KG1 (cell line): ENCODE measurements around the gene PTPRH.

ENCODE experiments used
- DNase-seq: peaks from one replicate; lab custom pipeline; 2025; lab: John Stamatoyannopoulos, UW

The PTPRH gene

GRCh38 chr19:55244004-55244680, 34.8 kb upstream of the PTPRH start:
- no peak for DNase-seq

DNA sequence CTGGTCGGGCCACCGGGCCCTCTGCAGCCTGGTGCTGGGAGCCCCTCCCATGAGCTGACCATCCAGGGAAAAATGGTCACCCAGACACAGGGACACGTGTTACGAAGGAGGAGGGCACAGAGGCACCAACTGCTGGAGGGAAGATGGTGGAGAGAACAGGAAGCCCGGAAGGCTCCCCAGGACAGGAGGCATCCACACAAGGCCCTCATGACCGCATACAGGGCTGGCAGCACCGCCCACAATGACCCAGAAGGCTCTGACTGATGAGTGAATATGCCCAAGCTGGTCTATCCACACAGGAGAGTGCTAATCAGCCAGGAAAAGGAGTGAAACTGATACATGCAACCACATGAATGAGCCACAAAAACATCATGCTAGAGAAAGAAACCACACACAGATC, 33.2 kb upstream of the PTPRH start:
- DNase-seq, result no peak

- no peak for DNase-seq
These were observed 32.7 kb upstream of the PTPRH start for GRCh38 chr19:55241935-55242464.

- DNase-seq, result no peak
These were observed 32.0 kb upstream of the PTPRH start for GRCh38 chr19:55241143-55241934.

GRCh38 chr19:55240713-55241020, 31.4 kb upstream of the PTPRH start:
- DNase-seq, result no peak

DNA sequence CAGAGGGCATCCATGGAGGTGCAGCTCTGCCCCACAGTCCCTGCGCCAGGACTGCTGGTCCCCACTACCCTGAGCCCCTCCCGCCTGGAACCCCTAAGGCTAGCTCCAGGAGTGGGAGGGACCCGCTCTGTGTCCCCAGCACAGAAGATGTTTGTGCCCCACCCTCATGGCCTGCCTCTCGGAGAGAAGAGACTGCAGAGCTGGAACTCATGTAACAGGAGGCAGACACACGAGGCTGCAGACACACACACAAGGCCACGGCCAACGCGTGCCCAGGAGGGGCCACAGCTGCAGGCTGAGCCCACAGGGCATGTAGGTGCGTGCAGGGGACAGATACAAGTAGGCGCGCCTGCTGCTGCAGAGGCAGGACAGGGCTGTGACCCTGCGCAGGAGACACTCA, 29.7 kb upstream of the PTPRH start:
- DNase-seq, result no peak

- DNase-seq, result no peak
These were observed 28.7 kb upstream of the PTPRH start for GRCh38 chr19:55238030-55238429.

DNA sequence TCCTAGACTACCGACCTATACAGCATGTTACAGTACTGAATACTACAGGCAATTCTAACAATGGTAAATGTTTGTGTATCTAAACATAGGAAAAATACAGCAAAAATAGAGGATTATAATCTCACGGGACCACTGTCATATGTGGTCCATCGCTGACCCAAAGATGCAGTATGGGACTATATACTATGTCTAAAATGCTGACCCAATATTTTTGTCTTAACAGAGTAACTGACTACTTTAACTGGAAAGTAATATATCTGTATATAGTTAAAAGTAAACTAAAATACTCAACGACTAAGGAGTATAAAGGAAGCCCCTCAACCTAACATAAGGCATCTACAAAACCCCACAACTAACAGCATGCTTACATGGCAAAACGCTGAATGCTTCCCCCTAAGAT, 23.7 kb upstream of the PTPRH start:
- no peak for DNase-seq

DNA sequence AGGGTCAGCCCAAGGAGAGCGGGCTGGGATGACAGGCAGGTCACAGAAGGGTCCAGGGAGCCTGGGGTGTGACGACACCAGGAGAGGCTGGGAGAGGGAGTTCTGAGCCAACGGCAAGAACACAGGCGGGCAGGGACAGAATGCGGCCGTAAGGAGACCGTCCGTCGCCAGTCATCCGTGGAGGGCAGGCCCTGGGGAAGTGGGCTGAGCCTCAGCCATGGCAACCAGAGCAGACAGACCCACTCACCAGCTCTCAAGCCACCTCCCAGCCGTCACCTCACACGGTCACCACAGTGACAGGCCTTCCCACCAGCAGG, 22.9 kb upstream of the PTPRH start:
- DNase-seq, result no peak

GRCh38 chr19:55231391-55232285, 22.3 kb upstream of the PTPRH start:
- DNase-seq, result no peak

DNA sequence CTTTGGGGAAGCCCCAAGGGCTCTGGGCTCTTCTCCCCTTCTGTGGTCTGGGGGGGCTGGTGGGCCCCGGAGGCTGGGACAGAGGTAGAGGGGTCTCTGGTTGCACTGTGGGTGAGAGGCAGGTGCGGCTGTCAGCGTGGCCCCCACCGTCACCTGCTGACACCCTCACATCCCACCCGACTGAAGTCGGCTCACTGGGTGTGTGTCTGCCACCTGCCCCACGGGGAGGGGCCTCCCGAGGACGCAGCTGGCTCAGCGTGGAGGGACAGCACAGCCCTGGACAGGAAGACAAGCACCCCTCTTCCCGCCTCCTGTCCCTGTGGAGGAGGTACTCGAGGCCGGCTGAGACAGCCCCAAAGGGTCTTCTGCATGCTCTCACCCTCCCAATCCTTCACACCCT, 21.5 kb upstream of the PTPRH start:
- DNase-seq, result no peak

DNA sequence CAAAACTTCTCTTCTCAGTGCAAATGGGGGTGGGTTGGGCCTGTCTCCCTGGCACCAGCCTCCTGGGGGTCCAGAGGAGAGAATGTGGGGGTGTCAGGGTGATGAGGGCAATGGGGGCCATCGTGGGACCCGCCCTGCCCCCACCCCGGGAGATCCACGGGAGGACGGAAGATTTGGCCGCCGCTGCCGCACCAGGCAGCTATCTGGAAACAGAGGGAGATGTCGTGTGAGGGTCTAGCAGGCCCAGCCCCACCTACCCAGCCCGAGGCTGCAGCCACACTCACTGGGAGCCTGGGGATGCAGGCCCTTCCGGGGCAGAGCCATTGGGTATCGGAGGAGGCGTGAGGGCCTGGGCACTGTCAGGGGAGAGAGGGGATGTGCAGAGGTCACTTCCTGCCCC, 21.0 kb upstream of the PTPRH start:
- no peak for DNase-seq

DNA sequence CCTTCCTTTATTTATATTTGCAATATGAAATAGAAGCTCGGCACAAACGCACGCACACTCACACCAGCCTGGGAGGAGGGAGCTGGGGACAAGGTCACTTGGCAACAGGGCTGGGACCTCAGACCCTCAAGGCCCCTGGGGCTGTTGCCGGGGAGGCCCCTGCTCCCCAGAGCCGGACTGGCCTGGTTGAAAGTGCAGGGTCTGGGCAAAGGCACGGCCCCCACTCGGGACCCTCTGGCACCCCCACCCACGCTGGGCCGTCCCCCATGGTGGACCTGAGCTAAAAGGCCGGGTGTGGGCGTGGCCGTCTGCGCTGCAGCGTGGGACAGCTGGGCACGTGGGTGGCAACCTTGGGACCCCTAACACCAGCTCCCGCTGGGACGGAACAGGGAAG, 20.5 kb upstream of the PTPRH start:
- no peak for DNase-seq

- DNase-seq, result no peak
These were observed 20.0 kb upstream of the PTPRH start for GRCh38 chr19:55229145-55229788.

DNA sequence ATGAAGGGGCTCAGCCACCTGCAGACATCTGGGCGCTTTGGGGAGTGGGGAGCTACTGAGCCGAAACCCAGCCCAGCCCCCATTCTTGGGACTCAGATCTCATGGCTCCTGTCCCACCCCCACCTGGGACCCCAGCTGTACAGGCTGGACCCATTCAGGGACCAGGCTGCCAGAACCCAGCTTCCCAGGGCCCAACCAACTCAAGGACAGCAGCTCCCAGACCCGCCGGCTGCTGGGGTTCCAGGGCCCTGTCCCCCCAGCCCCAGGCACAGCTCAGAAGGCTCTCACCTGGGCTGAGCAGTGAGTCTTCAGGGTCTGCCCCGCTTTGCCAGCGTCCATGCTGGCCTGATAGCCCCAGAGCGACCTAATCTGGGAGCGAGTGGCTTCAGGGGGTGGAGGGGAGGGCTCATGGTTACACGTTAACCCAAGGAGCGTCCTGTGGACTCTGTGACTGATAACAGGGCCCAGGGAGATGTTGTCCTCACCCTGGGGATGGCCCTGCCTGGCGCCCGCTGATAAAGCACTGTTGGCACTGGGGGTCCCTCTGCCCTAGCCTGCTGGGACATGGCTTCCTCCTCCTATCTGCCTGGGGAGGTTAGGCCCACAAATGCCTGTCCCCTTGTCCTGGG, 19.2 kb upstream of the PTPRH start, which contains the start of gene TMEM86B:
TSS of gene TMEM86B (minus strand) at position 361 of the 629 bp plus-strand sequence. CDS start at position 339, 22 bp downstream.
- DNase-seq, result no peak

DNA sequence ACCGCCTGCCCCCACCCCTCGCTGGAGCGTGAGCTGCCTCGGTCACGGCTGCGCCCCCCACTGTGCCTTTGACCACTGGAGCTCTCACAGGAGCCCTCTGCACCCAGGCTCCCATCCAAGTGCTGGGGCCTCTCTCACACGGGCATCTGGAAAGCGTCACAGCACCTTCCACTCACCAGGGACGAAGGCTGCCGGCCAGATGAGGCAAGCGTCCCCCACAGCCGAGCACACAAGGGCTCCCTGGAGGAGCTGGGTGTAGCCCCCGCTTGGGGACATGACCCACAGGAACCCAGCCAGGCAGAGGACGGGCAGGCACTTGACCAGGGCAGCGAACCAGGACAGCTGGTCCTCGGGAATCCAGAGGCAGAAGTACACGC, 18.7 kb upstream of the PTPRH start:
- DNase-seq, result no peak

DNA sequence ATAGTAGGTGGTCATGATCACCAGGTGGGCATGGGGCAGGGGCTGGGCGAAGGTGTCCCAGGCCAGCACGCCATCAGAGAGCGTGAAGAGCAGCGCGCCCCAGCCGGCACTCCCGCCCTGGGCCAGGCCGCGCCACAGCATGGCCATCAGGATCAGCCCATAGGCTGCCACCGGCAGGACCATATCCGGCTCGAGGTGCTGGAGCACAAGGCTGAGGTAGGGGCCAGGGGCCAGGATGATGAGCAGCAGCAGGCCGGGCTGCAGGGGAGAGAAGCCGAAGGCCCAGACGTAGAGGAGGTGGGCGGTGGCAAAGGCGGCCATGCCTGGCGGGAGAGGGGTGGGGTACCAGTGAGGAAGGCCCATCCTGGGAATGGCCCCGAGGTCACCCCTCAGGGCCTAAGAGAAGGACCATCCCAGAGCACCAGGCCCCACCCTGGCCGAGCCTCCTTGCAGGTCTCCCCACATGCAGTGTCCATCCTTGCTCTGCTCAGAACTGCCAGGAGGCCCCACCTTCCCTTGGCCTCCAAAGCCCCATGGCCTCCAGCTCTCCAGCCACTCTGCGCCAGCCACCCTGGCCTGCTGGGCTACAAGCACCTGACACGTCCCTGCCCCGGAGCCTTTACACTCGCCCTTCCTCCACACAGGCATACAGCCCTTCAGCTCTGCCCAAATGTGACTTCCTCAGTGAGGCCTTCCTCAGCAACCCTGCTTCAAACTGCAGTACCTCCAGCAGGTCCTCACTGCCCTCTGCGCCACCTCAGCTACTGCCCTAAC, 18.1 kb upstream of the PTPRH start:
- DNase-seq, result no peak

DNA sequence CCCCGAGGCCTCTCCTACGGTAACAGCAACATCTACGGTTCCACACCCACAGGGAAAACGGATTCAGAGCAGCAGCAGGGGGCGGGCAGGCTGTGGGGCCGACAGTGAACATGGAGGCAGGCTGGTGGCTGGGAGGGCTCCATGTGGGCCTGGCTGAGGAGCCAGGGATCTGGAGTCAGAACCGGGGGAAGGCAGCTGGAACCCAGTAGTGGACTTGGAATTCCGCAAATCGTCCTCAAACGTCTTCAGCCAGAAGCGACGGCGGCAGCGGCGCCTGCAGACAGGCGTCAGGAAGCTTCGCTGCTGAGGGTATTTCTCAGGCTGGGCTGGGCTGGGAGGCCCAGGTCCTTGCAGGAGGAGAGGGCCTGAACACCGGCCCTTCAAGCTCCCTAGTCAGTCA, 17.5 kb upstream of the PTPRH start:
- DNase-seq, result no peak

DNA sequence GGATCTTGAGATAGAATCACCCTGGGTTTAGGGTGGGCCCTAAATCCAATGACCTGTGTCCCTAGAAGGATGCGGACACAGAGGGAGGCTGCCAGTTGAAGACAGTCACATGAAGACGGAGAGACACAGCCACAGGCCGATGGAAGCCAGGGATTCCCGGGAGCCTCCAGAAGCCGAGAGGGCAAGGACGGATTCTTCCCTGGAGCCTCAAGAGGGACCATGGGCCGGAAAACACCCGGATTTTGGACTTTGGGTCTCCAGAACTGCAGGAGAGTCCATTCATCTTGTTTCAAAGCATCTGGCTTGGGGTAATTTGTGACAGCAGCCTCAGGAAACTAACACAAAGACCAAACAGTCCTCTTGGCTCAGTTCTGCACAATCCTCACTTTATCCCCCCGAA, 17.0 kb upstream of the PTPRH start:
- DNase-seq, result no peak

DNA sequence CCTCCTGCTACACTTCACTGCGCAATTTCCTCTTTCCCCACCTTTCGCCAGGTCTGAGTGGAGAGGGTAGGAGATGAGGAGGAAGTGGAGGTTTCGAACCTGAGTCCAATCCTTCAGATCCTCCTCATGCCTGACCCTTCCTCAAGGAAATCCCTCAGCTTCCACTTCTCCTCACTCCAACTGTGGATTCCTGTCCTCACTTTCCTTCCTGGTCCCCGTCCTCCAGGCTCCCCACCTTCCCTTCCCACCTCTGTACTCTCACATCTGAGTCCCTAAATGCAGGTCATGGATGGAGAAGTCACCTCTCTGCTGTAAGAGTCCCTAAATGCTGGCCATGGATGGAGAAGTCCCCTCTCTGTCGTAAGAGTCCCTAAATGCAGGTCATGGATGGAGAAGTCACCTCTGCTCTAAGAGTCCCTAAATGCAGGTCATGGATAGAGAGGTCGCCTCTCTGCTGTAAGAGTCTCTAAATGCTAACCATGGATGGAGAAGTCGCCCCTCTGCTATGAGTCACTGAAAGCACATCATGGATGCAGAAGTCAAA, 16.2 kb upstream of the PTPRH start:
- no peak for DNase-seq
